GM12875 (cell line): Measurements from ENCODE around the gene MPPED2.

ENCODE experiments used
- H3K4me3 ChIP-seq: one replicate; pipeline ENCODE4 v1.5.1; 2011; ENCODE audit warnings: low read depth, low read length, control low read depth
- CTCF ChIP-seq: IDR thresholded peaks from 2 replicates; pipeline ENCODE4 v1.5.1; 2011; ENCODE audit warnings: low read depth, mild to moderate bottlenecking, control low read depth, inconsistent platforms, low read length, moderate library complexity, borderline replicate concordance; ENCODE audit not compliant: insufficient read depth

Gene MPPED2

GRCh38 chr11:30436801-30437200 is 149.4 kb downstream of the MPPED2 start:
- no peak overlapping the region for H3K4me3 ChIP-seq
- TF ChIP-seq CTCF, result no peak

- TF ChIP-seq CTCF, result no peak
- no peak overlapping the region for H3K4me3 ChIP-seq
Measured at GRCh38 chr11:30435488-30435887, 150.7 kb downstream of the MPPED2 start.

GRCh38 chr11:30434901-30435300 is 151.3 kb downstream of the MPPED2 start:
- no peak for TF ChIP-seq CTCF
- no peak overlapping the region for H3K4me3 ChIP-seq

GRCh38 chr11:30433831-30434230 is 152.3 kb downstream of the MPPED2 start:
- H3K4me3 ChIP-seq, result no peak overlapping the region
- TF ChIP-seq CTCF, result no peak

- H3K4me3 ChIP-seq, result no peak overlapping the region
- TF ChIP-seq CTCF, result no peak
Measured at GRCh38 chr11:30432716-30433115, 153.4 kb downstream of the MPPED2 start.

GRCh38 chr11:30432178-30432577 is 154.0 kb downstream of the MPPED2 start:
- no peak for TF ChIP-seq CTCF
- no peak overlapping the region for H3K4me3 ChIP-seq

- no peak overlapping the region for H3K4me3 ChIP-seq
- TF ChIP-seq CTCF, result no peak
Measured at GRCh38 chr11:30431127-30431814, 154.9 kb downstream of the MPPED2 start.
